ENCODE results near the gene ACBD4. TPM values are rescaled to one million over a fixed set of nuclear protein-coding genes. Genes with fewer than 3 reads are reported as not detected.

Gene ACBD4
- total RNA-seq, 4 donors from 2014 or later: 24.9 to 96.1 (median 38.6) TPM

- Histone ChIP-seq H3K27me3 (no peaks in the 10 kb centered on the region), H3K4me3 (no peak overlapping the region), H3K9me3 (no peaks in the 10 kb centered on the region), H3K4me1 (peaks cover 6 to 31% (median 14%) of the 10 kb centered on the region in 4 donors), H3K27ac (peak overlapping the region; percentile 17 to 44 (median 36)), H3K36me3 (peaks cover 0 to 64% (median 22%) of the 10 kb centered on the region in 4 donors)
- WGBS, 2 donors (ENCODE audit: low coverage in 1 of 2): 35 to 40% methylated on average over 2 to 3 of the region's 3 CpGs
- in situ Hi-C loops (cut with MboI; ENCODE audit: low pct_ligation_motif_present in 1 of 4, low pct_unique_long_range_greater_than_20kb in 1 of 4, low sequenced_read_pairs in 3 of 4) (no loop called here), intact Hi-C loops (cut with DNase I; ENCODE audit: low total_unique reads) (no loop called here)
- TF ChIP-seq EP300 (IDR thresholded peaks at IDR 0.05; ENCODE audit: low read depth) (no peak), POLR2A (IDR thresholded peaks at IDR 0.05) (no peak), POLR2AphosphoS5 (IDR thresholded peaks at IDR 0.05) (no peak)
- TF ChIP-seq, protein P1, sequence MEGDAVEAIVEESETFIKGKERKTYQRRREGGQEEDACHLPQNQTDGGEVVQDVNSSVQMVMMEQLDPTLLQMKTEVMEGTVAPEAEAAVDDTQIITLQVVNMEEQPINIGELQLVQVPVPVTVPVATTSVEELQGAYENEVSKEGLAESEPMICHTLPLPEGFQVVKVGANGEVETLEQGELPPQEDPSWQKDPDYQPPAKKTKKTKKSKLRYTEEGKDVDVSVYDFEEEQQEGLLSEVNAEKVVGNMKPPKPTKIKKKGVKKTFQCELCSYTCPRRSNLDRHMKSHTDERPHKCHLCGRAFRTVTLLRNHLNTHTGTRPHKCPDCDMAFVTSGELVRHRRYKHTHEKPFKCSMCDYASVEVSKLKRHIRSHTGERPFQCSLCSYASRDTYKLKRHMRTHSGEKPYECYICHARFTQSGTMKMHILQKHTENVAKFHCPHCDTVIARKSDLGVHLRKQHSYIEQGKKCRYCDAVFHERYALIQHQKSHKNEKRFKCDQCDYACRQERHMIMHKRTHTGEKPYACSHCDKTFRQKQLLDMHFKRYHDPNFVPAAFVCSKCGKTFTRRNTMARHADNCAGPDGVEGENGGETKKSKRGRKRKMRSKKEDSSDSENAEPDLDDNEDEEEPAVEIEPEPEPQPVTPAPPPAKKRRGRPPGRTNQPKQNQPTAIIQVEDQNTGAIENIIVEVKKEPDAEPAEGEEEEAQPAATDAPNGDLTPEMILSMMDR (IDR thresholded peaks at IDR 0.05): no peak
- peak; percentile 47 for DNase-seq
These were observed 47.9 kb upstream of the ACBD4 start for GRCh38 chr17:45087504-45087975.

DNA sequence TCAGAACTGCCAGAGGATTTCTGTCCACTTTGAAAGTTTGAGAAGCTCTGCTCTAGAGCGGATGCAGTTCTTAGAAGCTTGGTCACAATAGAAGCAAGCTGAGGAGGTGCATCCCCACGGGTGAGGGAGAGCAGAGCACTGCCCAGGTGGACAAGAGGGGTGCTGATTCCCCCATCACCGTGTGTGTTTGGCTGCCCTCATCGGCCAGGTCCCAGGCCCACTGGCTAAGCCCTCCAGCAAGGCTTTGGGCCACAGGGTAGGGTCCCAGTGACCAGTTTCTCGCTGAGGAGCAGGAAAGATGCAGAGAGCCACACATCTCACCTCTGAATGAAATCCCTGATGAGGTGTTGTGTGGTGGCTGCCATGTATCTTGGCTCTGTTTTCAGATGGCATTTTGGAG lies 47.5 kb upstream of the ACBD4 start:
- TF ChIP-seq POLR2AphosphoS5 (IDR thresholded peaks at IDR 0.05) (no peak), EP300 (IDR thresholded peaks at IDR 0.05; ENCODE audit: low read depth) (no peak), POLR2A (IDR thresholded peaks at IDR 0.05) (no peak)
- TF ChIP-seq, protein P1 (IDR thresholded peaks at IDR 0.05): no peak
- no peaks in the 10 kb centered on the region for H3K9me3 ChIP-seq
- peak overlapping the region in 2 of 4 donors; percentile 3 to 44 for H3K27ac ChIP-seq
- WGBS, 2 donors (ENCODE audit: low coverage in 1 of 2): 81% methylated on average over 5 of the region's 5 CpGs; no CpG with 5 or more reads in 1 of the 2 donors
- no peaks in the 10 kb centered on the region for H3K27me3 ChIP-seq
- in situ Hi-C loops (cut with MboI; ENCODE audit: low pct_ligation_motif_present in 1 of 4, low pct_unique_long_range_greater_than_20kb in 1 of 4, low sequenced_read_pairs in 3 of 4): no loop called here
- peaks cover 9 to 32% (median 15%) of the 10 kb centered on the region in 4 donors for H3K4me1 ChIP-seq
- intact Hi-C loops (cut with DNase I; ENCODE audit: low total_unique reads): no loop called here
- peaks cover 0 to 64% (median 21%) of the 10 kb centered on the region in 4 donors for H3K36me3 ChIP-seq
- DNase-seq: no peak
- no peak overlapping the region for H3K4me3 ChIP-seq

- Histone ChIP-seq H3K4me1 (peaks cover 15 to 39% (median 20%) of the 10 kb centered on the region in 4 donors), H3K27me3 (no peaks in the 10 kb centered on the region), H3K9me3 (no peaks in the 10 kb centered on the region), H3K36me3 (peaks cover 0 to 58% (median 18%) of the 10 kb centered on the region in 4 donors), H3K27ac (no peak overlapping the region), H3K4me3 (no peak overlapping the region)
- TF ChIP-seq POLR2A (IDR thresholded peaks at IDR 0.05) (no peak), EP300 (IDR thresholded peaks at IDR 0.05; ENCODE audit: low read depth) (no peak)
- intact Hi-C loops (cut with DNase I; ENCODE audit: low total_unique reads) (no loop called here), in situ Hi-C loops (cut with MboI; ENCODE audit: low pct_ligation_motif_present in 1 of 4, low pct_unique_long_range_greater_than_20kb in 1 of 4, low sequenced_read_pairs in 3 of 4) (no loop called here)
- no peak for DNase-seq
- 78% methylated on average over 1 to 3 of the region's 3 CpGs for WGBS, 2 donors (ENCODE audit: low coverage in 1 of 2)
These were observed 46.7 kb upstream of the ACBD4 start for GRCh38 chr17:45088741-45089140.

DNA sequence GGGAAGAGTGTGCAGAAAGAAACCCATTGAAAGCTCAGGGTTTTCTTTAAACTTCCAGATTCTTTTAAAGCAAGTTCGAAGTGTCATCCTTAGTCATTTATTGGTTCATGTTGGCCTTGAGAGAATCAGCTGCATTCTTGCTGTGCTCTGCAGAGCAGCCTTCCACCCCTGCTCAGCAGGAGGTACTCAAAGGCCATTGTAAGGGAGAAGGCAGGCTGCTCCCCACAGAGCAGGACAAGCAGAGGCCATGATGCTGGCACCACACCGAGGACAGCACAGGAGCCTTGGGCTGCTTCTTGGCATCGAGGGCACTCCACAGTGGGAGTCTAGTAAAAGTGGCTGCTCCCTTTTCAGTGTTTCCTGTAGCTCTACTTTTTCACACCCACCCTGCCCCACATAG lies 44.8 kb upstream of the ACBD4 start:
- Histone ChIP-seq H3K4me1 (peaks cover 20 to 44% (median 25%) of the 10 kb centered on the region in 4 donors), H3K27ac (peak overlapping the region in 1 of 4 donors; percentile 93), H3K4me3 (no peak overlapping the region), H3K9me3 (no peaks in the 10 kb centered on the region), H3K36me3 (peaks cover 0 to 45% (median 19%) of the 10 kb centered on the region in 4 donors), H3K27me3 (no peaks in the 10 kb centered on the region)
- no peak for TF ChIP-seq EP300 (IDR thresholded peaks at IDR 0.05; ENCODE audit: low read depth)
- no peak for TF ChIP-seq POLR2A (IDR thresholded peaks at IDR 0.05)
- no peak for TF ChIP-seq POLR2AphosphoS5 (IDR thresholded peaks at IDR 0.05)
- TF ChIP-seq, protein P1 (IDR thresholded peaks at IDR 0.05): no peak
- intact Hi-C loops (cut with DNase I; ENCODE audit: low total_unique reads) (no loop called here), in situ Hi-C loops (cut with MboI; ENCODE audit: low pct_ligation_motif_present in 1 of 4, low pct_unique_long_range_greater_than_20kb in 1 of 4, low sequenced_read_pairs in 3 of 4) (loop anchor here in 1 of 4 donors (10.0 kb wide), 1 partner anchor 176 kb away; the partner anchor contains the start of gene GFAP)
- DNase-seq: no peak
- 95 to 100% methylated on average over 1 to 3 of the region's 3 CpGs for WGBS, 2 donors (ENCODE audit: low coverage in 1 of 2)

Data from transverse colon (tissue), 4 donors.